NCI-H460 (cell line): ENCODE measurements around the gene C11orf71. TPM values are rescaled to one million over a fixed set of nuclear protein-coding genes. Genes with fewer than 3 reads are reported as not detected.

Experiments
- DNase-seq: peaks from one replicate; pipeline ENCODE4 v3.0.0-alpha.2; 2016; ENCODE audit warnings: low read depth; ENCODE audit errors: extremely low read depth
- total RNA-seq: library from RNA; depleted of rRNA; stranded (reverse); fragments of >200 nt; shearing (Covaris generic); gene quantifications from 2 replicates; pipeline ENCODE4 v1.2.3, GENCODE V29; 2014

The C11orf71 gene
- total RNA-seq, 1 experiment from 2014 or later: 2.5 TPM

DNA sequence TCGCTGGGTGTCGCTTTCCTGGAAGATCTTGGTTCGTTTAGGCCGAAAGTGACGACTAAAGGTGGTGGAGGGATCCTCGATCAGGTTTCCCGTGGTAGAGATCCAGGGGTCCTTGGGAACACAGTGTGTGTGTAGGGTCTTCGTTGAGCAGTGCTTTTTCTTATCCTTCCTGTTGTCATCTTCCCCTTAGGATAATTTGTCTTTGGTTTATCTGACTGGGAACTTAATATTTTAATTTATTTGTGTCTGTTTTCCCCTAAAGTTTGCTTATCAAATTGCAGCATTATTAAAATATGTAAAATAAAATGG is 558 bp upstream of the C11orf71 start:
- no peak for DNase-seq

DNA sequence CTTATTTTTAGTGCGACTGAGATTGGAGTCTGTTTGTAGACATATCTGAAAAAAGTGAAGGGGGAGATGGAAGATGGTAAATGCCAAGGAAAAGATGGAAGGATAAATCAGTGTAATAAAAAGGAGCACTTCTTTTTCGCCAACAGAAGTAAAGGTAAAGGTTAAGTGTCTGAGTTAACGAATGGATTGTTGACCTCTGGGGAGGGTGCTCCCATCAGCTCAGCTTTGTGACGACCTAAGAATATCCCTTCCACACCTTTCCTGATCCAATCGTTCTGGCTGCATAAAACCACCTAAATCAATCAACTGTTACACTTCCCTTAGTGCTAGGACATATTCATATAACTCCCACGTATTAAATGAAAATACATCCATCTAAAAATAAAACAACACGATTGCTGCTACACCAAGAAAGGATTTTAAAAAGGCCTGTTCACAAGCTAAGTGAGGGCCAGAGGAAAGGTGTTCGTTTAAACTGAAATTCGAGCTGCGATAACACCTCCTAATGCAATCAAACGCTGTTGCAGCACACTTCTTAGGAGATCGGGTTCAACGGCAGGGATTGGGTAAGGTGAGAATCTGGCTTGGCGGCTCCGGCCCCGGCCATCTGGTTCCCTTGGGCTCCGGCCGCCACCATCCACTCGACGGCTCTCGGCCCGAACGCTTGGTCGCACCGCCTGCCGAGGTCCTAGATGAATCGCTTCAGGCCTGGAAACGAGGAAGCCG is 658 bp downstream of the C11orf71 start:
- DNase-seq: no peak

DNA sequence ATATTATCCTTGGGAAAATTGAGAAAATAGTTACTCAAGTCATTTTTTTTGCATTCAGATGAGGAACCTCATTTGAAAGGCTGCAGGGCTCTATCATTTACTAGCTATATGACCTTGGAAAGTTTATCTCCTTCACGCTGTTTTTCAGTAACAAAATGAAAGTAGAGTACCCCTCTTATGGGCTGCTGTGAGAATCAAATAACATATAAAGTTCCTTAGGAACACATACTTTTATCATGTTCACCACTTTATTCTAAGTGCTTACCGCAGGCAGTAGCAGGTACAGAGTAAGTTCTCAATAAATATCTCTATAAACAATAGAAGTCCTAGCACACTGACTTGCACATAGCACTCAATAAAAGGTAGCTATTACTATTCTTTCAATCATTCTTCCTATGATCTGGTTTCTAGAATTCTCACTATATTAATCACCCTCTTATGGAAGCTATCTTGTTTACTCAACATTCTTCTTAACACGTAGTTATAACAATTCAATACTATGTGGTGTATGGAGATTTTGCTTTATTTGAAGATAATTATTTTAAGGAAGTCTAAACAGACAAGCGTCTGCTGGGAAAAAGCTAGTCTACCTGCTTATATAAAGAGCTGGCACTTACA is 1.9 kb downstream of the C11orf71 start:
- no peak for DNase-seq

DNA sequence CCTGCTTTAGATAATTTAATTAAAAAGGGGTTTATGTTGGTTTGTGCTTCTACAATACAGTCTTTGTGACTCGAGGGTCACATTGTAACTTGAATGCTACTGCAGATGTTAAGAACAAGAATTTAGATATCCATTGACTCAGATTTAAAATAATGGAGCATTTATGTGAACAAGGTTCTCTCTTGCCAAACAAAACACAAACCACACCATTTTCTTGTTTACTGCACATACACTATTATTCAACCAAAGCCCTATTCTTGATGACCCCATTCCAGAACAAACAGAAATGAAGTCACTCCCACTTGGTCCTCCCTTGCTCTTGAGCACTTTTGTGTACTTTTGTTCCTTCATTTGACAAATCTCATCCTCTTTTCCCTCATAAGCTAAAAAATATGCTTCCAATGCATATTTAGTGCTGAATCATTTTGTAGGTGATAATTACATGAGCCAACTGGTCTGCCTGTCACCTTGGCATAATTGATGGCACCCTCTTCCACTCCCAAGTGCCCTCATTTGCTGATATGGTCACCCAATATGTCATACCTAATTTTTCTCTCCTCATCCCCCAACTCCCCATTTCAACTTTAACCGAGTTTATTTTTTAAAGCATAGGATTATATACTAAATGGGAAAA is 2.8 kb downstream of the C11orf71 start:
- DNase-seq: no peak

DNA sequence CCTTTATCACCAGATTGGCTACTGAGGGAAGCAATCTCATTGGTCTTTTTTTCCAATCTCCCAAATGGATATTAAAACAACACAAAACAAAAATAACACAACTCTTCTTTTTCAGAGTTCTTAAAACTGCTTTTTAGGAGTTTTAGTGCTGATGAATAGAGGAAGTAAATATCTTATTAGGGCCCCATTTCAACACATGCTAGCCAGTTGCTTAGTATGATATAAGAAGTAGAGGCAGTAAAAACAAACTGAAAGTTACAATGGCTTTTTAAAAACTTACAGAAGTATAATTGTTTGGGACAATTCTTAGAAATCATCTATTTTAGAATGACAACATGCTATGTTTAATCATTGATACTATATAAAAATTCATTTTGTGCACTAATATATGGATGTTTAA is 3.4 kb downstream of the C11orf71 start:
- no peak for DNase-seq

DNA sequence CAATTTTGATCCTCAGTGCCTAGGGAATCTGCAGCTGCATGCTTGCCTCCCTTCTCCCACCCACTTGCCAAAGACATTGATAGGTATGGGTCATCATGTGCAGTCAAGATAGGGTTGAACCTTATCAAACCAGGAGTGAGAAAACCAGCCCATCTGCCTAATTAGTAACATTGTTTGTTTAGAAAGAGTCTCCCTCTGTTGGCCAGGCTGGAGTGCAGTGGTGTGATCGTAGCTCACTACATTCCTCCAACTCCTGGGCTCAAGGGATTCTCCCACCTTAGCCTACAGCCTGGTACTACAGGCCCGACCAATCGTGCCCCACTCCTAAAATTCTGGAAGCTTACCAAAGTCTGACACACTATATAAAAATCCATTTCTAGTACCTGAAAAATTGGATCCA is 4.6 kb downstream of the C11orf71 start:
- DNase-seq: no peak

DNA sequence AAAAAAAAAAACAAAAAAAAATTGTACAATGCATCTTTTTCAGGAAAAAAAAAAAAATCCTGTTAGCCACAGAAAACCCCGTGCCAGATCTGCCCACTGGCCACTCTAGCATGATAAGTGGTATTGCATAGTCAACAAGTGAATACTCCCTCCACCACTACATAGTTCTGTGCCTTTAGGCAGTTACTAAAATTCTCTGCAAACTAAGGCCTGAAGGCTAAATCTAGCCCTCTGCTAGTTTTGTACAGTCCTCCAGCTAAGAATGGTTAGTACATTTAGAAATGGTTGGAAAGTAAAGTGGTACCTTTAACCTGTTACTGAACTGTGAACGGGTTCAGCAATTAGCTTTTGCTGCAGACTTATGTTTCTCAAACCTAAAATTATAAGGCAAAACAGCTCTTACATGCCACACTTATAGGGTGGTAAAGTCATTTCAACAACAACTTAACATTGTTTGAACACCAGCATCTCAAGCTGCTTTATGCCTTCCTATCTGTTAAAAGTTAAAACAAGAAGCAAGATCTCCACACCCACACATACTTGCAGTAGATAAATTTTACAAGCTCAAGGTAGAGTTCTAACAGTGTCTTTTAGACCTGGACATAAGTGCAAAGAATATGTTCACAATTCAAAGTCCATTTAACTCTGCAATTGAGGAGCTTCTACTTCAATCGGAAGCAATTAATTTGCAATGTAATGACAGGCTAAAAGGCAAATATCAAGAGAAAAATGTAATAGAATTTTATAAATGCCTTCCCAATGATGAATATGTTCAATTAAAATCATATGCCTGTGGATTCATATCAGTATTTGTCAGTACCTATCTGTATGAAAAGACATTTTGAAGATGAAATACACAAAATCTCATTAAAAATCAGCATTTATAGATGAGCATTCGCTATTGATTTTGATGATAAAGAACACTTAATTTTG is 7.3 kb downstream of the C11orf71 start:
- no peak for DNase-seq

DNA sequence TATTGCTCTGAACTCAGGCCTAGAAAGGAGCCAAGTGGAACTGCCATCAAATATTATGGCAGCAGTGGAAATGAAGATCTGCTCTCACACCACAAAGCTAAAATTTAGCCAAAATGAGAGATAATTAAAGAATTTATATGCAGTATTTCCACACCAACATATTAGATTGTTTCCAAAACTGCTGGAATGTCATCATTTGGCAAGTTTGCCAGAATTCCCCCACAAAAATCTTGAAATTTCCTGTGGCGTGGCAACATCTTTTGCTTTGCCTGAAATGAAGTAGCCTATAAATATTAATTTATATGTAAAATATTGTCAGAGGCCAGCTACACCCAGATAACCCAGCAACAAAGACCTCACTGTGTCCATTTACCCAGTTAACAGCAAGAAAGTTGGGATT is 13.8 kb downstream of the C11orf71 start:
- no peak for DNase-seq

DNA sequence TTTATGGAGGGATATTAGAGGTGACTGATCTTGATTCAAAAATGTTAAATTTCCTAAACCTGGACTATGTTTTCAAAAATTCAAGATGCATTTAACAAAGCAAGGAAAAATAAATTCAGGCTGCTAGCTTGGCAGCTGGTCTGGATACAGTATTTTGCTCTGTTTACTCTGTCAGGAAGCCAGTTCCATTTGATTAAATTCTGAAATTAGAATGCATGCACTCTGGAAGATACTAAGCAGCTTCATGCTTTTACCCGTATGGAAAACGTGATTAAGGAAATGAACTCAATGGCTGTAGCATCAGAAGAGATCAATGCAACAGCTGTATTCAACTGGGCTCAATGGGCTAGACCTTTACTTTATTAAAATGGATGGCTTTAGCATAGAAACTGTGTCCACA is 14.2 kb downstream of the C11orf71 start:
- DNase-seq: no peak

DNA sequence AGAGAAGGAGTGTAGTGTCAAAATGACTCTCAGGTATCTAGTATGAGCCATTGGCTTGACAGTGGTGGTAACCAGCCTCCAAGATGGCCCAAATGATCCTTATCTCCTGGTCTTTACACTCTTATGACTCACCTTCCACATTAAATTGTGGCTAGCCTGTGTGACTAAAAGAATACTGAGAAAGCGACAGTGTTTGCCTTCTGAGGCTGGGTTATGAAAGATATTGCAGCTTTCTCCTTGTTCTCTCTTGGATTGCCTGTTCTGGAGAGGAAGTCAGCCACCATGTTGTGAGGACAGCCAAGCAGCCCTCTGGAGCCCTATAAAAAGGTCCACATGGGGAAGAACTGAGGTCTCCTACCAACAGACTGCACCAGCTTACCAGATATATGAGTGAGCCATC is 15.8 kb downstream of the C11orf71 start:
- DNase-seq: no peak

DNA sequence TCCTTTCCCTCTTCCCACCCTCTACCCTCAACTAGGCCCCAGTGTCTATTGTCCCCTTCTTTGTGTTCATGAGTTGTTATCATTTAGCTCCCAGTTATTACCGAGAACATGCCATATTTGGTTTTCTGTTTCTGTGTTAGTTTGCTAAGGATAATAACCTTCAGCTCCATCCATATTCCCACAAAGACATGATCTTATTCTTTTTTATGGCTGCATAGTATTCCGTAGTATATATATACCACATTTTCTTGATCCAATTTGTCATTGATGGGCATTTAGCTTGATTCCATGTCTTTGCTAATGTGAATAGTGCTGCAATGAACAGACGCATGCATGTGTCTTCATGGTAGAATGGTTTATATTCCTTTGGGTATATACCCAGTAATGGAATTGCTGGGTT is 17.8 kb downstream of the C11orf71 start:
- DNase-seq: no peak

DNA sequence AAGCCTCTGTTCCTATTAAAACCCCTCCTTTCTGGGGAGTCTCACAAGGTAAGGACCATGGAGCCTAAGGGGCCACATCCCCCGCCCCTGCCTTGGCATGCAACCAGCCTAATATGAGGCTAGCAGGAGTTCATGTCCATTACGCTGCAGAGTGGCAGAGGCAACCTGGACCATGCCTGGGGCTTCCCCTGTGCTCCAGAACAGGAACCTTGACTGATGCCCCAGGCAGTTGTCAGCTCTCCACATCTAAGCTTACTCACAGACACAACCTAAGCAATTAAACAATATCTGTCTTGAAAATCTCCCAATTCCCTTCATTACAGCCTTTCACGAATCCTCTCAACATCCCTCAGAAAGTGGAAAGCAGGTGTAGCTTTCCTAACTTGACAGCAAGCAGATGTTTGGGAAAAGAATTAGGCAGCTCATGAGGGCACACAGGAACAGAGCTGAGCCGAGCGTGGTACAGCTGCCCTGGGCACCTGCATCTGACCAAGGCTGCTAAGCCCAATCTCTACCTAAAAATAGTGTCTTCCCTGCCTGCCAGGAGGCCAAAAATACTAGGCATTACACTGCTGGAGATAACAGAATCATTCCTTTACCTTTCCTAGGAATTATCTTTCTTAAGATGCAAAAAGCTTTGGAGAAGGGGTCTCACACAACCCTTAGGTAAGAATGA is 20.8 kb downstream of the C11orf71 start:
- DNase-seq: no peak

DNA sequence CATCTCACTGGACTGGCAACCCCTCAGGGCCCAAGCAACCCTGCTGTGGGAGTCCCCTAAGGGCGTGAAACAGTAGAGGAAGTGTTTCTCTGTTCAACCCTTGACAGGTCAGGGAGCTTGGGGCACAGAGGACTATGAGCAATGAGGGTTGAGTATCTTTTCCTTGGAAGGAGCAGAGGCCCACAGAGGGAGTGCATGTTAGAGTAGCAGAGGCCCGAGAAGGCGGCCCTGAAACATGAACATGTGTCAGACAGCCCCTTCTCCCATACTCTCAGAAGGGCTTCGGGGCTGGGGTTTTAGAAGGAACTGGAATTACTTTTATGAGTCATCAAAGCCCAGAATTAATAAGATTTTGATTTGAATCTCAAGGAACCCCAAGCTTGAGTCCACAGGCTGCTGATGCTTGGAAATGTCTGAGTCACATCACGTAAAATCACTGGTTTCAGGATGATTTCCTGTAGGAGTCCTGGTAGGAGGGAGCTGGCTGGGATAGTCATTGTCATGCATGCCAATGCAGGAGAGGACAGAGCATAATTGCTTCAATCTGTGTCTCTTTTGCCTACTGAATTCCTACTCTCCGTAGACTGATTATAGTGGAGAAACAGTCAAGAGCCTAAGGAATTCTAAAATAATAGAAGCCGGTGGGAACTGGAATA is 22.6 kb downstream of the C11orf71 start:
- DNase-seq: no peak

DNA sequence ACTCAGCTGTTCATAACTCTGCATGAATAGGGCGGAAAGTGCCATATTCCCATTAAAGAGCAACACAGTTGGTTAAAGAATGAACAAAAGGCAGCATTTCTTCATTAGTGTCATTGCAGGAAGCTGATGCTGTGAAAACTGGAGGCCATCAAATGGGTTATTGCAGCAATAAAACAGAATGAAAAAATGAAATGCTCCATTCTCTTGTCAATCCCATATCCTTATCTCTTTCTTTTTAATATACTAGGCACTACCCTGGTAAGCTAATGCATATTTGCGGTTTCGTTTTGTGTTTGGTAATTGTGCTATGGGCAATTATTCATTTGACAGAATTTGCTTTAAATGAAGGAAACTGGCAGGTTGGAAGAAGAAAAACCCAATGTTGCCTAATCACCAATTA is 25.3 kb downstream of the C11orf71 start:
- DNase-seq: no peak

DNA sequence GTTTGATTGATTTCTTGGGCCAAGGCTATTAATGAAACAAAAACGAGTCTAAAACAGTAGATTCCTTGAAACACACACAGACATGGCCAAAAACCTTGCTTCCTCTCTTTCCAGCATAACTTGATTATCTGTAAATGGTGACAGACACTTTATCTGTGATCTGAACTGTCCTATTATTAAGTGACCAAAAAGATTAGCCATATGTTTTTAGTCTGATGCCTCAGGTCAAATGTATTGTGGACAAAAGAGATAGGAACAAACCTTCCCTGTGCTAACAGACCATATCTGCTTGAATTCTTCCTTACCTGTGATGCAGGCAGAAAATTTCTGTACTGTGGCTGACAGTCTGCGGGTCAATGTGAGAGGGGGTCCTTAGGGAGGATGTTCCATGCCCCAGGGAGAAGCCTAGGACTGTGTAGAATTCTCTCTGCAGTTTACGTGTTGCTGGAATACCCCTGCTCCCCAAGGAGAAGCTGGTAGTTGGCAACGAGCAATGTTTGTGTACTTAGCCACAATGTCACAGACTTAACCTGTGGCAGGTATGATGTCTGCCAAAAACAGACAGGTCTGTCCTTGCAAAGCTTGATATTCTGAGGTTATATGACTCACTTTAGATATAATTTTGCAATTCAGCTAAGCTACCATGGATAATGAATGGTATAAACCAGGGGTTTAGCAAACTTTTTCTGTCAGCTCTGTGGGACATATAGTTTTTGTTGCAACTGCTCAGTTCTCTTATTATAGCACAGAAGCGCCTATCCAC is 31.2 kb downstream of the C11orf71 start:
- no peak for DNase-seq

DNA sequence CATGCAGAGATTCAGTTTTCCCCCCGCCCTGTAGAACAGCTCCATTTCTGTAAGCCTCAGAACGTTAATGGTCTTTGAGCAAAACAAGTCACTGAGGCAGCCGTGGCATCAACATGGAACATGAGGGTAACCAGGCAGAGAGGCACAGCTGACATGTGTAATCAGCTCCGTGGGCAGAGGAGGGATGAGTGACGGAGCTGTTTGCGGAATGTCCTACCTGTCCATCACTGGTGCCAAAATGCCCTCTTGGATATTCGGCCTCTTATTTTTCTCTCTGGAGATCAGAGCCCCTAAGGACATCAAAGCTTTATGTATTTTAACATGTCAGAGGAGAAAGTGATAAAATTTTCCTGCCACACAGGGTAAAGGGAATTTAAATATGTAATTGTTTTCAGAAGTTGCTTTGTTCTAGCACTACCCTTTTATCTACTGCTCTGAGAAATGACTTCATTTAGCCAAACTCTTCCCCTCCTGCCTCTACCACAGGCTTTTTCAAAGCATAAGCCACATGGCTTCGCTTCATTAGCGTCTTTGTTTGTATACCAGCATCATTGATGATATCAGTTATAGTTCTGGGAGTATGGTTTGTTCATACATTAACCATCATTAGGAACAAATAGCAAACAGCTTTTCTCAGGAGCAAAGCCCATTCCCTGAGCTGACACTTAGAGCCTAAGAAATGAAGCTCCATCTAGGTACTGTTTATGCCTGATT is 32.9 kb downstream of the C11orf71 start:
- DNase-seq: no peak

DNA sequence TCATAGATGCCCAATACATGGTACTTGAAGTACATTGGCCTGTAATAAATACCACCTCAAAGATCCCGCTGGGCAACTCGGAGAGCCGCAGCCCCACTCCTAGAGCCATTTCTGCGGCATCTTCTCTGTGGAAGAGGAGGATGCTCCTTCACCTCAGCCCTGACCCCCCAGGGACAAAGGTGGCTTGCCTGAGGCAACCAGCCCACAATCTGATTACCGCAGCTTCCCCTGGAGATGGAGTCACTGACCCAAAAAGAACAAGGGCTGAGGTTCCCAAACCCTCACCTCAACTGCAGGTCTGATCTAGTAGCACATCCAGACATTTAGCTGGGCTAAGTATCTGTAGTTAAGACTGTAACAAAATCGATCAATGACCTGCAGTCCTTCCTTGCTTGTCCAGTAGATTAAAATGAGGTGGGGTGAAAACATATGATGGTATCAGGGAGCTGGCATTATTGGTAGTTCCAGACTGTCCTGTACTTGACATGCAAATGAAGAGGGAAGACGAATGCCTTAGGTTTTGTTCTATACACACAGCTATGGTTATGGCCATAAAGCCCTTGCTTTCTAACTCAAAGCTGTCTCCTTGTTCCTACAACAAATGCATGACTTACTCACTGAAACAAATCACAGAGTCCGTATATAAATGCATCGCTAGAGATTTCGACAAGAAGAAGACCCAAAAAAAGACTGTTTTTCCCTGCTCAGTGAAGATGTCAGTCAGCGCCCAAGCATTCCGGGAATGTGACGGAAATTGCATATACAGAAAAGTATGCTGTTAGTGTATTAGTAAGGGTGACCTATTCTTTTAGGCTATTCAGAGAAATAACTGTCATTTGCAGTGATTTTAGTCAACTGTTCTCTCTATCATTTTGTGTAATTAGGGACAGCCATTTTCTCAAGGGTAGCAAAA is 33.7 kb downstream of the C11orf71 start:
- DNase-seq: no peak

DNA sequence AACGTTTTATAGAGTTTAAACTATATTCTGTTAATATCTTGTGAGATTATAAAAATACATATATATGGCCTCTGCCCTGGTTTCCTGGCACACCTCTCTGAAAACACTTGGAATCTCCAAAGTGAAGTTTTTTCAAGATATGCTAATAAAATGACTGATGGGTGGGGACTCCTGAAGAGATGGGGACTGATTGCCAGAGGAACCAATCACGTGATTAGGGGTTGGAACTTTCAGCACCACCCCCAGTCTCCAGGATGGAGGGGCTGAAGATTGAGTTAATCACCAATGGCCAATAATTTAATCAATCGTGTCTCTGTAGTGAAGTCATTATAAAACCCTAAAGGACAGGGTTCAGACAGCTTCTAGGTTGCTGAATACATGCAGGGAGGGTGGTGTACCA is 37.4 kb downstream of the C11orf71 start:
- DNase-seq: no peak
